ENCODE measurements around the gene METTL5.

DNA sequence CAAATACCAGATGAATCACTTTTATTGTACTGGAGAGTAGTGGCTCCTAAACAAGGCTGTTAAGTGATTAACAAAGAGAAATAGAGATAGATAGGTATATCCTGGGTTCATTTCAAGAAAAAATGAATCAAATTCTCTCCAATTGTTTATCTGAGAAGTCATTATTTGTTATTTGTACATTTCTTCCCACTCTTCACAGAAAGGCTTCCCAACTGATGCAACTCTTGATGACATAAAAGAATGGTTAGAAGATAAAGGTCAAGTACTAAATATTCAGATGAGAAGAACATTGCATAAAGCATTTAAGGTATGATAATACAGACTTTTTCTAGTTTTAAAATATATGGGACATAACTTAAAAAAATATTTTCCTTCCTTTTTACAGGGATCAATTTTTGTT lies 18.1 kb downstream of the METTL5 start:
- TF ChIP-seq TAF1 (IDR thresholded peaks at IDR 0.05; ENCODE audit: borderline replicate concordance, low read depth, low read length) (no peak), CTCF (IDR thresholded peaks at IDR 0.05) (no peak), REST (IDR thresholded peaks at IDR 0.05; ENCODE audit: low read depth, low read length) (no peak), TEAD4 (IDR thresholded peaks at IDR 0.05; ENCODE audit: borderline replicate concordance, insufficient read depth) (no peak), MAX (IDR thresholded peaks at IDR 0.05; ENCODE audit: low read depth) (no peak), SMC3 (IDR thresholded peaks at IDR 0.05; ENCODE audit: low read depth, low read length) (no peak)

All from SK-N-SH (cell line).